WTC11 (cell line): ENCODE results near the gene EYA2.

Experiments used
- ATF1 ChIP-seq: sonication (generic); formaldehyde crosslinking; IDR thresholded peaks from 2 replicates; pipeline ENCODE4 v1.8.1; 2023; ENCODE audit warnings: mild to moderate bottlenecking, moderate library complexity, missing genetic modification reagents
- ESRRA ChIP-seq: sonication (generic); formaldehyde crosslinking; IDR thresholded peaks from 2 replicates; pipeline ENCODE4 v1.8.1; 2022; ENCODE audit warnings: mild to moderate bottlenecking, missing genetic modification reagents, borderline replicate concordance
- MAX ChIP-seq: sonication (generic); formaldehyde crosslinking; IDR thresholded peaks from 2 replicates; pipeline ENCODE4 v1.8.0; 2022; ENCODE audit warnings: mild to moderate bottlenecking, missing genetic modification reagents
- RORB ChIP-seq: fragments of 250-450 bp; sonication (Bioruptor Pico); IDR thresholded peaks from 2 replicates; pipeline ENCODE4 v1.9.0; 2021; ENCODE audit warnings: mild to moderate bottlenecking
- SMAD4 ChIP-seq: sonication (generic); formaldehyde crosslinking; IDR thresholded peaks from 2 replicates; pipeline ENCODE4 v1.8.0; 2022; ENCODE audit warnings: mild to moderate bottlenecking, missing genetic modification reagents
- USF2 ChIP-seq: sonication (generic); formaldehyde crosslinking; IDR thresholded peaks from 2 replicates; pipeline ENCODE4 v1.8.1; 2023; ENCODE audit warnings: mild to moderate bottlenecking, missing genetic modification reagents, moderate library complexity
- ZSCAN18 ChIP-seq: fragments of 250-450 bp; sonication (Bioruptor Pico); IDR thresholded peaks from 2 replicates; pipeline ENCODE4 v2.1.2; 2022; ENCODE audit warnings: mild to moderate bottlenecking, moderate library complexity

GRCh38 chr20:47148059-47148458 is 253.4 kb downstream of the EYA2 start:
- TF ChIP-seq USF2 (CRISPR knock-in tag) = no peak
- no peak for TF ChIP-seq SMAD4
- no peak for TF ChIP-seq ATF1 (CRISPR knock-in tag)
- no peak for TF ChIP-seq ESRRA
- no peak for TF ChIP-seq MAX (CRISPR knock-in tag)
- no peak for TF ChIP-seq RORB (CRISPR knock-in tag)
- no peak for TF ChIP-seq ZSCAN18 (CRISPR knock-in tag)
